HPDE6-E6E7 (cell line): ENCODE results near the gene EPN3.

Experiments
- DNase-seq: peaks from one replicate; pipeline ENCODE4 v3.0.0; 2011; ENCODE audit warnings: missing footprints; ENCODE audit errors: extremely low spot score

EPN3 gene

GRCh38 chr17:50534222-50534978, 1.9 kb downstream of the EPN3 start:
- DNase-seq, result peak; percentile 95

DNA sequence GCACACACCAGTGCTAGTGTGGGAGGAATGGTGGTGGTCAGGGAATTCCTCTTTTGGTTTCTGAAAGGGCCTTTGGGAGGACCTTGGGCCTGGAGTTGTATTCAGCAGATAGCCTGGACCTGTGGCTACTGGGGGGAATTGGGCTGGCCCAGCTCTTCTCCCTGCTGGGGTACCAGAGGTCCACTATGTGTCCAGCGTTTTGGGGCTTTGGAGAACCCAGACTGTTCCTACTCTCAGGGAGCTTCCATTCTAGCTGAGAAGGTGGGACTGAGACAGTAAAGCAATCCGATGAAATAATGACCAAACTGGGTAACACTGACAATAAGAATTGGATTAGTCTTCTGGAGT, 2.4 kb downstream of the EPN3 start:
- DNase-seq, result no peak

- no peak for DNase-seq
These were observed 2.9 kb downstream of the EPN3 start for GRCh38 chr17:50535407-50535806.

DNA sequence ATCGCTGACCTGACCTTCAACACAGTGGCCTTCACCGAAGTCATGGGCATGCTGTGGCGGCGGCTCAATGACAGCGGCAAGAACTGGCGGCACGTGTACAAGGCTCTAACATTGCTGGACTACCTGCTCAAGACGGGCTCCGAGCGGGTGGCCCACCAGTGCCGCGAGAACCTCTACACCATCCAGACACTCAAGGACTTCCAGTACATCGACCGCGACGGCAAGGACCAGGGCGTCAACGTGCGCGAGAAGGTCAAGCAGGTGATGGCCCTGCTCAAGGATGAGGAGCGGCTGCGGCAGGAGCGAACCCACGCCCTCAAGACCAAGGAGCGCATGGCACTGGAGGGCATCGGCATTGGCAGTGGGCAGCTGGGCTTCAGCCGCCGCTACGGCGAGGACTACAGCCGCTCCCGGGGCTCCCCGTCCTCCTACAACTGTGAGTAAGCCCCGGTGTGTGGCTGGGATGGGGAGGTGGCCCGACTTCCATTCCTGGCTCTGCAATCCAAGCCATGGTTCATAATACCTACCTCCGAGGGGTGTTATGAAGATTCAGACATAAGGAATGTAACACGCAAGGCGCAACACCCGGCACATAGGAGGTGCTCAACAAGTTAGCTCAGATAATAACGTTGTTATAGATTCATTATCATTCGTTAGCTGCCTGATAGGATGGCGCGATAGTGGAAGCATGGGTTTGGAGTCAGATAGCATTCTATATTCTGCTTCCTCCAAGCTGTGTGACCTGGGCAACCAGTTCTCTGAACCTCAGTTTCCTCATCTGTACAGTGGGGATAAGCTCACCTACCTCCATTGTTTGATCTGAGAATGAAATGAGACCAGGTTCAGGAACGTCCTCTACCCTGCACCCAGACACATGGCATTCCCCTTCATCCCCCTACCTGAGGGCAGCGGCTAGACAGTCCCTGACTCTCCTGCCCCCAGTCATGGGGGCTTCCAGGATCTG, 4.4 kb downstream of the EPN3 start:
- DNase-seq, result no peak

GRCh38 chr17:50537721-50538548, 5.4 kb downstream of the EPN3 start:
- no peak for DNase-seq

DNA sequence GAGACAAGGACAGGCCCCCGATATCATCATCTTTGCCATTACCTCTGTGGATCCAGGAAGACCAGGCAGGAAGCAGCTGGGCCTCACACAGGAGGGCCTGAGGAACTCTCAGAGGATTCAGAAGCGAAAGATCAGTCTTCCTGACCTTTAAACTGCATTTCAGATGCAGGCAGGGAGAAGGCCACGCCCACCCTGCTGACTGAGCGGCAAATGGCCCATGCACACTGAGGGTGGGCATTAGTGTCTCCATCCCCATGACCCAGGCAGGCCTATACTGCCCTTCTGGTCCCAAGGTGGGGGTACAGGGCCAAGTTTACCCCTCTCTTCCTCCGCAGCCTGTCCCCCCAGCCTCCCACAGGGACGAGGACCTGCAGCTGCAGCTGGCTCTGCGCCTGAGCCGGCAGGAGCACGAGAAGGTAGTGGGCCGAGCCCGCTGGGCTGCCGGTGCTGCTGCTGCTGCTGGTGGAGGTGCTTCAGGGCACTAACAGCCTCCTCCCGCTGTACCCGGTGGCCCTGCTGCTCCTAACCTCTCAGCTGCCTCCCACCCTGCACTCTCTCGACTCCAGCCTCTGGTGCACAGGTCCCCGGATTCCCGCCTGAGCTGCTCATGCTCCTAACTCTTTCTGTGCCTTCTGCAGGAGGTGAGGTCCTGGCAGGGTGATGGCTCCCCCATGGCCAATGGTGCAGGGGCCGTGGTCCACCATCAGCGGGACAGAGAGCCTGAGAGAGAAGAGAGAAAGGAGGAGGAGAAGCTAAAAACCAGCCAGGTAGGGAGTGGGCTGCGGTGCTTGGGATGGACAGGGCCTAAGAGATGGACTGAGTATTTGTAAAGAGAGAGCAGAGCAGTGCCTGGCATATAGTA, 6.2 kb downstream of the EPN3 start:
- no peak for DNase-seq

DNA sequence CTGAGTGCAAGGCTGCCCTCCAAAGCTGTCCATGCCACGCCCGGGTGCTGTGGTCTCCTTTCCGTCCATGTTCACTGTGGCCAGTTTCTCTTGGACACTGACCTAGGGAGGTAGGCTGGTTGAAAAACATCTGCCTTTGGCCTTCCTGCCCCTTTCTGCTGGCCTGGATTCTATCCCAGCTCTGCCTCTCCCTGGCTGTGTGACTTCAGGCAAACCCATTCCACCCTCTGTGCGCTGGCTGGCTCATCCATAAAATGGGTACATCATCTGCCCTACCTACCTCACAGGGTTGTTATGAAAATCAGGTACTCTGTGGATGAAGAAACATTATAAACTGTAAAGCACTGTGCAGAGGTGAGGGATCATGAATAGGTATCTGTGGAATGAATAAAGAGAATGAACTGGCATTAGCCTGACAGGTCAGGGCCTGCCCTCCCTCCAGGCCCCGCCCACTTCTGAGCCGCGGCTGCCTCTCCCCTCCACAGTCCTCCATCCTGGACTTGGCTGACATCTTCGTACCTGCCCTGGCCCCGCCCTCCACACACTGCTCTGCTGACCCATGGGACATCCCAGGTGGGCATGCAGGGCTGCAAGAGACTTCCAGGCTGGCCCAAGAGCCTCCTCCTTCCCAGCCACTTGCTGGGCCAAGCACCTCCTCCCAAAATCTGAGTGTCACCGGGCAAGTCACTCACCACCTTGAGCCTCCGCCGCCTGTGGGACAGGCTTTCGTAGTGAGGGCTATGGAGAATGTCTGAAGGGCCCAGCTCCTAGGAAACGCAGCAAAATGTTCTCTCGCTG, 7.4 kb downstream of the EPN3 start:
- peak; percentile 86 for DNase-seq

DNA sequence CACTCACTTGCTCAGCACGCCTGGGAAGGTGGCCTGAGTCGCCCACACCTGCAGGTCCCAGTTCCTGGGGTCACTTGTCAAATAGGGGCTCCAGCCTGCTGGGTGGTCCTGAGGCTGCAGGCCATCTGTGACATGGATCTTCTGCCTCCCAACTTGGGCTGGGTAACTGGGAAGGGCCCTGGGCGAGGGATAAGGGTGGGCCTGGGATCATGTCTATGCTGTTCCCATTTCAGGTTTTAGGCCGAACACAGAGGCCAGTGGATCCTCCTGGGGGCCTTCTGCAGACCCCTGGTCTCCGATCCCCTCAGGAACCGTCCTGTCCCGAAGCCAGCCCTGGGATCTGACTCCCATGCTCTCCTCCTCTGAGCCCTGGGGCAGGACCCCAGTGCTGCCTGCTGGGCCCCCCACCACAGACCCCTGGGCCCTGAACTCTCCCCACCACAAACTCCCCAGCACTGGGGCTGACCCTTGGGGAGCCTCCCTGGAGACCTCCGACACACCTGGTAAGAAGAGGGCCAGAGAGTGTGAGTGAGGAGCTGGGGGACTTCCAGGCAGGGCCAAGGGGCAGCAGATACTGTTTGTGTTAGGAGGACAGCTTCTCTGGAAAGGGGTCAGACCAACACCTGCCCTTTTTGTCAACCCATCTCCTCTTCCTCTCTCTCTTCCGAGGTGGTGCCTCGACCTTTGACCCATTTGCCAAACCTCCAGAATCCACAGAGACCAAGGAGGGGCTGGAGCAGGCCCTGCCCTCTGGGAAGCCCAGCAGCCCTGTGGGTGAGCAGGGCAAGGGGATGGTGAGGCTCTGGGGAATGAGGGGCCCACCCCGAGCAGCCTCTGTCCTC, 8.2 kb downstream of the EPN3 start:
- DNase-seq, result no peak

GRCh38 chr17:50541402-50541715, 8.8 kb downstream of the EPN3 start:
- no peak for DNase-seq

GRCh38 chr17:50541716-50542688, 9.5 kb downstream of the EPN3 start:
- DNase-seq, result peak; percentile 89

DNA sequence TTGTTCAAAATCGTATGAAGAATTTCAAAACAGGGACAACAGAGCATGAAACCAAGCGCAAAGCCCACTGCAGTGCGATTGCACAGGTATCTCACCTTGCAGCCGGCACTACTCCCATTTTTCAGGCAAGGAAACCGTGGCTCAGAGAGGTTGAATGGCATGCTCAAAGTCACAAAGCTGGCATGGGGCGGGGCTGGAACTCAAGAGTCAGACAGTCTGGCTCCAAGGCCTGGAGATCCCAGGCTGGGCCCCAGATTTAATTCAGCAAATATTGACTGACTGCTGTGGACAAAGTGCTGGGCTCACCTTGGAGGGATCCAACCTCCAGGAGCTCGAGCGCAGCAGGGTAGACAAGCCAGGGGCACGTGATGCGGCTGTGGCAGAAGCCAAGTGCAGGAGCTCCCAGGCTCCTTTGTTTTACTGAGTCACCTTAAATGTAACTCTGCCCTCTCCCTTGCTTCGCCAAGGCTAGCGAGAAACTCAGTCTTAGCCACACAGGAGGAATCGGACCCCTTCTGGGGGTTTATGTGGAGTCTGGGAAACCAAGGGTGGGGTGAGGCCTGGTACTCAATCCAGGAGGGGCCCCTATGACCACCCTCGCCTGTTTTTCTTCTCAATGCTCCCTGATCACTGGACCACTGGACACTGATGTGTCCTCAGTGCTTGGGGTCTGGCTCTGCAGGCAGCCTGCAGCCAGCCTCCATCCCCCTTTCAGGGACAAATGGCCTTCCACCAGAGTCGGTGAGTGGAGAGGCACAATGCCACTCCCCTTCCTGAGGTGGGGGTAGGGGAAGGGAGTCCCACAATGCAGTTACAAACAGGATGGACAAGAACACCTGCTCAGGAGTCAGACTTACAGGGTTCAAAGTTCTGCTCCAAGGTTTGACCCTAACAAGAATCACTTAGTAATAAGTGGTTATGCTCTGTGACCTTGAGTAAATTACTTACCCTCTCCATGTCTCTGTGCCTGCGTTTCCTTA, 10.6 kb downstream of the EPN3 start:
- no peak for DNase-seq

DNA sequence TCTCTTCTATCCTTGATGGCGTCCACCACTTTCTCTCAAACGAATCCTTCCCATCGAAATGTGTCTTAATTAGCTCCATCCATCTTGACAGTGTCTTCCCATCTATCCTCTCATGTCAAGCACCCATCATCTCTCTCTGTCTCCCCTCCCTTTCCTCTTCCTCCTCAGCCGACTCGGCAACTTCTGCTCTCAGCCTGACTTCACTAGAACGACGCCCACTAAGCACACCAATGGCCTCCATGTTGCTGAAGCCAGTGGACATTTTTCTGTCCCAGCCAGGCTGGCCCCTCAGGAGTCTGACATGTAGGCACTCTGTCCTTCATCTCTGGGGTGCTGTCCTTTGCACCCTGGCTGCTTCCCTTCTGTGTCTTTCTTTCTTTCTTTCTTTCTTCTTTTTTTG, 12.0 kb downstream of the EPN3 start:
- no peak for DNase-seq

DNA sequence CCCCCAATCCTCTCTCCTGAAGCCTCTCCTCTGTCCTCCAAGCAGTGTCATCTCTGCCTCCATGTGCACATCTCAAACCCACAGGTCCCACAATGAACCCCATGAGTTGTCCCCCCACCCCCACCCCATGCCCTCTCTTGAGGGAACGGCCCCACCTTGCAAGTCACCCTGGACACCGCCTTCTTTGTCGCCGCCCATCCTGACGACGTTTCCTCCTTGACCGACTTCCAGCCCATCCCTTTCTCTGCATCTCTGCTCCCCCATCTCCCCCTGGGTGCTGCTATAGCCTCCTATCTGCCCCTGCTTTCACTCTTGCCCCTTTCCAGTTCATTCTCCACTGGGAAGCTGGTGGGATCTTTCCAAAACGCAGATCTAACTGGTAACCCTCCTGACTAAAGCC, 12.8 kb downstream of the EPN3 start:
- no peak for DNase-seq

- no peak for DNase-seq
These were observed 14.1 kb downstream of the EPN3 start for GRCh38 chr17:50546701-50547034.

GRCh38 chr17:50547035-50547735, 14.7 kb downstream of the EPN3 start, which contains the start of gene SPATA20:
Gene SPATA20, plus strand, starts transcription at chr17:50547174. Its CDS starts 35 bp downstream, at chr17:50547209.
- peak; percentile 86 for DNase-seq

GRCh38 chr17:50547736-50548083, 15.2 kb downstream of the EPN3 start:
- DNase-seq, result no peak

- no peak for DNase-seq
These were observed 16.3 kb downstream of the EPN3 start for GRCh38 chr17:50548831-50549230.
